Measurements from ENCODE around the gene ADAMTS9.
"Not testable (repeated sequence)": the region's sequence is repeated elsewhere in the genome, so short reads cannot be mapped to it uniquely, and the experiment has no call there.

Gene ADAMTS9

DNA sequence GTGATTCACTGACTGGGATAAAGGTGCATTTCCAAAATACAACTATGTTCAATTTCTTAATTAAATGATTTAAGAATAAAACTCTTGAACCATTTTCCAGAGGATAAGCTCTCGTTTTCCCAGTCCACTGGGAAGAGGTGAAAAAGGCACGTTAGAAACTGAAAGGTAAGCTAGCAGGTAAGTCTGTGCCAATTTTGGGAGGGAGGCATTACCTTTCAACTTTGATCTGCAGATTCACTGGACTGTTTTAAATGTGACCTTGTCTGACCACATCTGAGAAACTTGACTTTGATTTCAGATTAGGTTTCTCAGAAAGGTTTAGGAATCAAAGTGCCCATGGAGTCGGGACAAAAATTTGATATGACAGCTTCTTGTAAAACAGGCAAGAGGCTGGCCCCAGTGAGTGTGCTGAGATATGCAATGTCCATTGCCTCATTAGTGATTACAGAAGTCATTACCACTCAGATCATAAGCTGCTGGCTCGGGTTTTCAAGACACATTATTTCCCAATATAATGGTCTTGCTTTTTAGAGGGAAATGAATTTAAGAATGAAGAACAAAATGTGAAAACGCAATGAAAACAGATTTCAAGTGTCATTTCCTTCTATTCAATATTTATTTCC lies 118.8 kb downstream of the ADAMTS9 start:
- no peak for DNase-seq

DNA sequence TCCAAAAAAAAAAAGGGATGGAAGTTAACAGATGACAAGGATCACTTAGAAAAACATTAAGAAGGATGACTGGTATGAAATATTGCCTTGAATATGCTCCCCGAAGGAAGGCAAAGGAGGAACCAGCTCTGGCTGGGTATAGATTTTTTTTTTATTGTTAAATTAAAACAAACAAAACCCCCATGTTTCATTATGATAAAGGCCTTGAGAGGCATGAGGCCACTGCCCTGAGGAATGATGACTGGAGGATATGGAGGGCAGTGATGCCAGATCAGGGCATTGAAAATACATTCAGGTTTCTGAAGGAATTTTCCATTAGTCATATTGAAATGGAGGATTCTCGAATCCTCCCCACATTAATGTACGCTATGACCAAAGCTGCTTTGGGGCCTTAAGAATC lies 120.9 kb downstream of the ADAMTS9 start:
- DNase-seq, result no peak

DNA sequence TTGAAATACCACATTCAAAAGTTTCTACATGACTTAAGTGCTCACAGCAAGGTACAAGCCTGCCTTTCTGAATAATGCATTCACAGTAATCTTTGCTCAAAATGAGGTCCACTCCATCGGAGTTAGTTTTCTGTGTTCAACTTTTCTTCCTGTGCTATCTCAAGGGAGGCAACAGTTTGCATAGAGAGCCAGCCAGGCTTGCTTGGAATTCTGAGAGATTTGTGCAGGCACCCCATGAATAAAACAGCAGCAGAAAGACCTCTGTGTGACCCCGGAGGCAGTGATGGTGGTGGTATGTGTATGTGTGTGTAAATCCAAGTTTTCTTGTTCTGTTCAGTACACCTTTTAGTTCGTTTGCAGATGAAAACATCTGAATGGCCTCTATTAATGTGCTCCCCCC lies 124.0 kb downstream of the ADAMTS9 start:
- no peak for DNase-seq

DNA sequence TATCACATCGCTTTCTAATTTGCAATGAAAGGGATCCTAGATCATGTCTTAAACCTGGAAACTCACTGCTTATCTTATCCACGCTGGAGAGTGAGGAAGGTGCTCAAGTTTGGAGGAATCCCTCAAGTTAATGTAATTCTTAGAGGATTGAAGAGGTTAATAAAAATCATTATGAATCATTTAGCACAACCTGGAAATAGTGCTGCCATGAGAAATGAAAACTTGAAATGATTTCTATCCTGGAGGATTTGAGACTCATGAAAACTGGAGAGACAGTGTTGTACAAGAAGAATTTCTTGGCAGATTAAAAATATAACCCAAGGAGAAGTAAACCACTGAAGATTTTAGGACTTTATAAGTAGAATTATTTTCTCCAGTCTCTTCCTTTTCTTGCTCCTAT lies 125.9 kb downstream of the ADAMTS9 start:
- DNase-seq, result no peak

DNA sequence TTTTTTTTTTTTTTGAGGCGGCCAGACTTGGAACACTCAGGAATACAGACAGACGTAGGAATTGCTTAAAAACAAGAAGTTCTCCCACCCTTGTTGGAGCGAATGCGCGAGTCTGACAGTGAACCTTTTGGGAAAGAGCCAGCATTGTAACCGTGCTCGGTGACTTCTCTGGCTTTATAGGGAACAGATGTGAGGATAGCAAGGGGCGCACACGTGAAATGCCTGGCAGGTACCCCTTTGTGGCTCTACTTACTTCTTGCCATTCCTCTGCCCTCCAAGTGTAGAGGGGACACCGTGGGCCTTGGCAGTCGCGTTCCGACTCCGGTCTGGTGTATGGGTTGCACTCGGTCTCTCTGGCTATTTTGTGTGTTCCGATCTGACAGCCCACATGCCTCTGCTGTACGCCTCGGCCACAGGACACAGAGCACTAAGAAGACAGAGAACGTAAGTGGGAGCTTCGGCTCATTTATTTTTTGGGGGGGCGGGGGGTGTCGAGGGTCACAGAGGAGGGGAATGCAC lies 126.4 kb downstream of the ADAMTS9 start:
- DNase-seq, result no peak

DNA sequence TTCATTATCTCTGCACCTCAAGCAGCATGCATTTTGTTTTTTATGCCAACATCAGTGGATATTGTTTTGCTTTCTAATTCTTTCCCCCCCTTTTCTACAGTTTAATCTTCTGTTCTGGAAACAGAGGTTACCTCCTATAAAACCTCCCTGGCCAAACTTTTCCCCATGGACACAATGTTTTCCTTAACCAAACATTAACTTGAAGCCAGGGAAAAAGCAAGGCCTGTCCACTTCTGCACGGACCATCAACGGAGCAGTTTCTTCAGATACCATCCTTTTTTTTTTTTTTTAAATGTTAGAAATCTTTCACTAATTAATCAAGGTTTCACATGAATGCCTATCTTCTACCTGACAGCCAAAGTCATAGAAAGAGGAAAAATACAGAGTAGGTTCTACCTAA lies 127.0 kb downstream of the ADAMTS9 start:
- no peak for DNase-seq

DNA sequence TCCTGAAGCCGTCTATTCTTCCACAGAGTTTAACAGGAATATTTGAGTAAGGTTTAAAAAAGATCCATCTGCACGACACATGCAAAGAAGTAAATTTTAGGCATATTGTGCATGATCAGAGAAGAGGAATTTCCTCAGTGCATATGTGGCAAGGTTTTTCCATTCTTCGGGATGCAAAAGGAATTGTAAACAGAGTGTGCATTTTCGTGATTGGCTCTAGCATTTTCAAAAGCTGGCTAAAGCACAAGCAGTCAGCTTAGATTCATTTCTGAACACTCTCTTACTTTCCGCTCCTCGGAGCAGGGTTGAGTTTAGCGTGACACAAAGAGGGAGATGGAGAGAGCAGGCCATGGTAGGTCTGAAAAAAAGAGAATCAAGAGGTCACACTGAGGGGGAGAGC lies 128.2 kb downstream of the ADAMTS9 start:
- DNase-seq, result no peak

DNA sequence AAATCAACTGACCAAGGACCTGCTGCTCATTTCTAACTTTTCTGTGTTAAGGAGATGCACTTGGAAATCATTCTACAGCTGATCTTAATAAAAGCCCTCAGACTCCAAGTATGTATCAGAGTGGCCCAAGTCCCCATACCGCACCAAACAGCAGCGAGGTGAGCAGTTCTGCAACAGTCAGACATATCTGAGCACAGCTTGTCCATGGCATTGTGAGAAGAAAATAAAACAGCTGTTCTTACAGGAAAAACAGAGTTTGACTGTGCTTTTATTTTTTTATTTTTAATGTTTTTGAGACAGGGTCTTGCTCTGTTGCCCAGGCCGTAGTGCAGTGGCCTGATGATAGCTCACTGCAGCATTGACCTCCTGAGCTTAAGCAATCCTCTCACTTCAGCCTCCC lies 131.8 kb downstream of the ADAMTS9 start:
- no peak for DNase-seq

DNA sequence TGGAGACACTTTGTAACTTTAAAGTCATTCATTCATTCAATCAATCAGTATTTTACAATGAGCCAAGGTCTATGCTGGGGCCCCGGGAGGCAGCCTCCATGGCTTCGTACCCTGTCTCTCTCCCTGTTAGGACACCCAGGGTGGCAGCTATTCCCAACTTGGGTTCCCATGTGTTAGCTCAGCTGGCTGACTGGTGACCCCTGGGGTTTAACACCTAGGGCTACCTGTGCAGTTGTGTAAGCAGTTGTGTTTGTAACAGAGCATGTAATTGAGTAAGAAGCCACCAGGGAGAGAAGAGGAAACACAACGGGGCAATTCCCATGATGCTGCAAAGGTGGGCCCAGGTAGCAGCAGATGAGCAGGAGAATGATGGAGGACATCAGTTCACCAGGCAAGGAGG lies 132.4 kb downstream of the ADAMTS9 start:
- no peak for DNase-seq

DNA sequence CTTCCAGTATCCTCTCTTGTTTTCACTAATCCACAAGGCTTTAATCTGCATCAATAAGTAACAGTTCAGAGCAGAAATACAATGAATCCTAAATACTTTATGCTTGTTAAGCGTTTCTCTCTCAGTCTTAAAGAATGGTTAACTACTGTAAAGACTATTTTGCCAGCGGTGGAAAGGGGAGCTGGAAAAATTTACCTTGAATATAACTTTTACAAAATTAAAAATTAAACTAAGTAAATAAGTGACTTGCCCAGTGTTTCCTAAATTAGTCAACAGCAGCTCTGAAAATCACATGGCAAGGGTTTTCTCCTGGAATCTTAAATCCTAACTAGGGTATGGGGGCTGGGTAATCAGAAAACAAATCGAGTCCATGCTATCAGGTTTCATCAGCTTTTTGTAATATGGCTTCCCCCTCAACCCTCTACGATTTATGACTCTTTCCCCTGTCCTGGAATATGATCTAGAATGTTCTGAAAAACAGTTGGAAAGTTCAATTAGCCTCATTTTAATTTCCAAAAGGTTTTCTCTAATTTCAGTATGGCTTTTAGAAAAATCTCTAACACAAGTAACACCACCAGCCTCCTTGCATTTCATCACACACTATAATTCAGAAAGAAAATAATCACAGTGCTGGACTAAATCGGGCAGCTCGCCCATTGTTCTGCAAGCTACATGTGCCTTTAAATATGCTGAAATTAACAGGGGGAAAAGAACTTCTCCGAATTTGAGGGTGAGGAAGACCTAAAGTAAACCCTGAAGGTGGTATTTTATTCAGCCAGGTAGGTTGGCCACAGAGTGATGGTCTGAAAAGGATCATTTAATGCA lies 133.5 kb downstream of the ADAMTS9 start:
- DNase-seq, result no peak

DNA sequence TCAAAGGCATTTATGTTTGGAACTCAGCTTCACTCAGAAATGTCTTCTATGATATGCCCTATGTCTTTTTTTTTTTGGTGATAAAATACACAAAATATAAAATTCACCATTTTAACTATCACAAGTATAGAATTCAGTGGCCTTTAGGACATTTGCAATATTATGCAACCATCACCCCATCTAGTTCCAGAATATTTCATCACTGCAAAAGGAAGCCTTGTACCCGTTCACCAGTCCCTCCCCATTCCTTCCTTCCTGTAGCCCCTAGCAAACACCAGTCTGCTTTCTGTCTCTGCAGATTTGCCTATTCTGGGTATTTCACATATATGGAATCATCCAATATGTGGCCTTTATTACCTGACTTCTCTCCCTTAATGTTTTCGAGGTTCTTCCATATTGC lies 134.8 kb downstream of the ADAMTS9 start:
- DNase-seq, result no peak

DNA sequence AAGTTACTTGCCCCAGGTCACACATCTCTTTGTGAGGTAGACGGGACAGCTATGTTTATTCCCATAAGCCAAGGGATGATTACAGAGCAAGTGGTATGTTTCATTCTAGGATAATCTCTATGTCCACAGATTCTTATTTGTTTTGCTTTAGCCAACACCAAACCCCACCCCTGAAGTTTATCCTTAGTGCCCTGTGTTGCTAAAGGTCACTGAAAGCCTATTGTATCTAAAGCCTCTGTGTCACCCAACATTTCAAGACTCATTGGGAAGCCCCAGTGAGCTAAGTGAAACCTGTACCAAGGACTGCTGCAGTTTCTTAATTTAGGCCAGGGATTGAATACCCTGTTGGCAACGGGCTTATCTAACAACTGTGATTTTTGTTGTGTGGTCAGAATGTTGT lies 135.6 kb downstream of the ADAMTS9 start:
- DNase-seq, result no peak

DNA sequence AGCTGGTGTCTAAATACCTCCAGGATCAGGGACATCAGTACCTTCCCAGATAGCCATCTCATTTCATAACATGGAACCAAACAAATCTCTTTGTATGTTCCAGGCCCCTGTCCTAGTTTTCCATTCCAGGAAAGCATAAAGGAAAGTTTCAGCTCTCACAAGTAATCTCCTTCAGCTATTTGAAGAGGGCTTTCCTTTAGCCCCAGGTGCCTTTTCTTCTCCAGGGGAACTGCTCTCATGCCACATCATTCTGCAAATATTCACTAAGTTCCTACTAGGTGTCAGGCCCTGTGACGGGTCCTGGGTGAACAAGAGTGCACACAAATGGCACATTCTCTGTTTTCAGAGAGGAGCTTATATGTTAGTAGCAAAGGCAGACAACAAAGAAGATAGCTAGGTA lies 136.1 kb downstream of the ADAMTS9 start:
- DNase-seq, result no peak

DNA sequence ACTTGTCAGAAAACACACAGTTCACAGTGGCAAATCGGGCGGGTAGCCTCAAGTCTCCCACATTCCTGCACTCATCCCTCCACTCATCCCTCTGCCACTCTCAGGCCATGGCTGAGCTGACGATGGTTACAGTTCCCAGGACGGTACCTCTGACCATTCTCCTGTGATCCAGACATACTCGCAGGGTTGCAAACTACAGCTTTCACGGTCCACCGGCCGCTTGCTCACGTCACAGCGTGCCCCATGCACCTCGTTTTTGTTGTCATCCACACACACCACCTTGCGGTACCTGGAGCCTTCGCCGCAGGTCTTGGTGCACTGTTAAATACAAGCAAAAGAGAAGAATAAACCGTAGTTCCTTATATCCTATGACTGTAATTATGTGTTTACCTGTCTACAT lies 137.1 kb downstream of the ADAMTS9 start:
- DNase-seq, result no peak

DNA sequence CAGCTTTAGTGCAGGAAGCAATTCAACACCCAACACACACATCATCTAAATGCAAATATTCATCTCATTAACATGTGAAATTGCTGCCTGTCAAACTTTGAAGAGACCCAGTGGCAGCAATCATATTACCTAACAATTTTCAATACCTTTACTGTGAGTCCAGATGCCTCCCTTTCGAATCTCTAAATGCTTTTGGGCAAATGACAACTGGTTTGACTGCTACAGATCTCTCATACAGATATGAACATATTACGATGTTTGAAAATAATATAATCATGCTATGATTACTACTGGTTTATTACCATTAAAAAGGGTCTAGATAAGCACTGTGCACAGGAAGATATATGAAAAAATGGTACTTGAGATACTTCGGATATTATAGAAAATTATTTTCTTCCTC lies 137.9 kb downstream of the ADAMTS9 start:
- no peak for DNase-seq

DNA sequence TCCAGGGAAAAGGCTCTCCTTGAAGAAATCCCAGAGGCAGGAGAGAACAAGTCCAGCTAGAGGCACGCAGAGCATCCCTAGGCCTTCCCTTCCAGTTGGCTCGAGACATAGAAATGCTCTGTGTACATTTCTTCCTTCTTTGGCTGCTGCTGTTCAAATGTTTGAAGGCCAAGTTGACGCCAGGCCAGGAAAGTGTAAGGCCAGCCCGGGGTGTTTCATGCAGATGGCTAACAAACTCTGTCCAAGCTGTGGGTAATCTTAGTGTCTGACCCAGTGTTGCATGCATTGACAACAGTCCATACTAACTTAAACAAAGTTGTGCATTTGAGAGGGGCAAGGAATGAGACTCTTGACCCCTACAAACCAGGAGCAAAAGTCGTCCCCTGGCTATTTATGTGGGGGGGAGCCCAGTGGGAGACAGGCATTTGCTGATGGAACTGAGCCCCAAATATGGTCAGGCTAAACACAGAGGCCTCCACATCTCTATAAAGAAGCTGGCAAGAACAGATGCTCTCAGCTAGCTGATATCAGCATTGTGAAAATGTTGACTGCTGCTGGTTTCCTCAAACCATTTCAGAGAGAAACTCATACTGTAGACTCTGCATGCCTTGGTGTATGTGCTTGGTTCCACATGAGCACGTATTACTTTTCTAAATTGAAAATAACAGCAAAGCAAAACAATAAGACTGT lies 139.5 kb downstream of the ADAMTS9 start:
- DNase-seq, result no peak

DNA sequence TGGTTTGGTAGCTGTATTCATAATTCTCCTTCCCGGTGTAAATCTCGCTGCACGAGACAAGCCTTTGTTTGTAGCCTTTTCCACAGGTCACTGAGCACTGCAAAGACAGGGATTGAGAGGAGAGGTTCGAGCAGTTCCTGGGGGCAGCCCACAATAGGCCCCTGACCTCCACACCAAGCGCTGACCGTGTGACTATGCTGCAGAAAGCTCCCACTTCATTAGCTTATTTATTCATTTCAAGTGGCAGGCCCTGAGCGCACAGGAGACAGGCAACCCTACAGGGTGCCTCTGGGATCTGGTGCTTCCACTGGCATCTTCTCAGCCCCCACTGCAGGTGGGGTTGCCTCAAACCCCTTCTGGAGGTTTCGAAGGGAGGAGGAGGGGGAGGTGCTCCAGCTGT lies 140.9 kb downstream of the ADAMTS9 start:
- DNase-seq, result no peak

DNA sequence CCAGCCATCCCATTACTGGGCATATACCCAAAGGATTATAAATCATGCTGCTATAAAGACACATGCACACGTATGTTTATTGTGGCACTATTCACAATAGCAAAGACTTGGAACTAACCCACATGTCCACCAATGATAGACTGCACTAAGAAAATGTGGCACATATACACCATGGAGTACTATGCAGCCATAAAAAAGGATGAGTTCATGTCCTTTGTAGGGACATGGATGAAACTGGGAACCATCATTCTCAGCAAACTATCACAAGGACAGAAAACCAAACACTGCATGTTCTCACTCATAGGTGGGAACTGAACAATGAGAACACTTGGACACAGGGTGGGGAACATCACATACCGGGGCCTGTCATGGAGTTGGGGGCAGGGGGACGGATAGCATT lies 142.6 kb downstream of the ADAMTS9 start:
- not testable (repeated sequence) for DNase-seq

DNA sequence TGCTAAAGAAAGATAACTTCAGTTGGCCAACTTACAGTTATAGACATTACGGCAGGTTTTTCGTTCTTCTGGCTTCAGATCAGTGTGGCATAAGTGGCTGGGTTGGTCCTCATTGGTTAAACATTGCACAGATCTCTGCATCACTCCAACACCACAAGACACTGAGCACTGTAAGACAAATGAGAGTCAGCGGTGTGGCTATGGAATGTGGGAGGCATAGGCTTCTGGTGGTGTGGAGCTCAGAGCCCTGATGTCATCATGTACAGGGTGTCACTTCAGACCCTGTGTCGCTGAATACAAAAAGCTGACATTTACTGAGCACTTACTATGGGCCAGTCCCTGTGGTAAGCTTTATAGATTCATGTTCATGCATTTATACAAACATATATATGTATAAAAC lies 146.0 kb downstream of the ADAMTS9 start:
- no peak for DNase-seq

DNA sequence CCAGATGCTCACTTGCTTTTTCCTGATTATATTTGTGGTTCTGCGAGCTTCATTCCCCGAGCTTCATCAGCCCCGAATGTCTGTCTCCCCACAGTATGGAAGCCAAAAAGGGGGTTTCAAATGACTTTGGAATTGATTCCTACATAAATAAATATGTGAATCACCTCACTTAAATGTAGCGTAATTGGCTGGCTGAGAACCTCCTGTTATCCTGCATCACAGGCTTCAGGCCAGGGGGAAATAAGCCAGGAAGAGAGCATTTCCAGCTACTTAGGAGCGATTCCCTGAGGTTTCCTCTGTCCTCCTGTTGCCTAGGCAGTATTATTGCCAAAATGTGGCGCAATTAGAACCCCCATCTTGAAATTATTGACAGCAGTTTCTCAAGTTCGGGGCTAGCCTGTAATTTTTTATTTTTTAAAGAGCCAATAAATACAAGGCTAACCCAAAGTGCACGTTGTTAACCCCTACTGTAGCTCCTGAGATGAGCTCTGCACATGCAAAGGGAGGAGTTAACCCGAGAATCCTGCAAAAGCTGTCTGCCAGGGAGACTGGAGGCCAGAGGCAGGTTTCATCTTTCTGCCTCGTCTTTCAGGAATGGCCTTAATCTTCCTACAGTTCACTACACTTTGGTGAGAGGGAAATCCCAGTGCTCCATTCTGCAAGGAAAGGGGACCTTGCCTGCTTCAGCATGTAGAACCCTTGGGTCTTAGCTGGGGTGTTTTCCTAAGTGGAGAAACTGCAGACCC lies 148.2 kb downstream of the ADAMTS9 start:
- DNase-seq, result no peak

DNA sequence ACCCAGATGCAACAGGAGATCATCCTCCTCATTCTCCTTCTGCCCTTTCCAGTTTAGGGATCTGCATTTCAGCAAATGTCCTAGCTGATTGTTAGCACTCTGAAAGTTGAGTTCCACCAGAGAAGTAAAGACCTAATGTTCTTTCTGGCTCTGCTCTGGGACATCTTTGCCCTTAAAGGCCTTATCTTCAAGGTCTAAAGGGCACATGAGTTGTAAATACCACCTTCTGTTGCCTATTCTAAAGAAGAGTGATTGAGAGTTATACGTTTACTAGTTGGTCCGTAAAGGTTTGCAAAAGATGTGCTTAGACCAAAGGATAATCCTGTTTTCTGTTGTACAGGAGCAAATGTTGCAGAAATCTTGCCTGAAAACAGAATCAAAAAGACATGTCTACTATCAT lies 151.6 kb downstream of the ADAMTS9 start:
- no peak for DNase-seq

DNA sequence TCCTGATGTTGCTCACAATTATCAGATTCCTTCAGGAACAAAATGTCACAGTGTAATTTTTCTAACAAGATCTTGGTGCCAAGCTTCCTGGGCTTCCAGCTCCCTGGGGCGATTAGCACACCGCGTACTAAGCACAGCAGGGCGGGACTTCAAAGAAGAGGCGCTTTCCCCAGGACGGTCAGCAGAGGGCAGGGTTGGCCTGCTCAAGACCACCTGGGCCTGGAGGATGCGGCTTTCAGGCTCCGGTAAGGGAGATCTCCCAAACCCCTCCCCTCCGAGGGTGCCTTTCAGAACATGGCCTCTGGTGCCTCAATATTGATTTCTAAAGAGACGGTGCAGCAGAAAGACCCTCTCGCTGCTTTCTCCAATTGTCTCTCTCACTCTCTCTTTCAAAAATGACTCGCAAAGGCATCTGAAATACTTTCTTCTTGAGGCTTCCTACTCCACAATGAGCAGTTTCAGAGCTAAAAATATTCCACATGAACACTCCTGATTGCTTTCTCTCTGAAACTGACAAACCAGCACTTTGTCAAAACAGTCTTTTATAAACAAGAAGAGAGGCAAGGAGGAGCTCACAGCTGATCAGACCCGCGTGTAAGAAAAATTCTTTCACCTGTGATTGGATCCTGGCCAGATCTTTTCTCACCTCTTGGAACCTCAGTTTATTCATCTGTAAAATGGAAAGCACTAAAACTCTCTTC lies 154.0 kb downstream of the ADAMTS9 start:
- peak; percentile 5 for DNase-seq
